ENCODE measurements around the gene LGMN. TPM values are rescaled to one million over a fixed set of nuclear protein-coding genes. Genes with fewer than 3 reads are reported as not detected.

LGMN gene
- total and polyA plus RNA-seq, 2 of the 8 experiments (the other 6 are each of a cell fraction or from before 2014, with no cell fraction given): 57.4 to 83.4 TPM

- FAIRE-seq: no peak
- TF ChIP-seq TCF12 (IDR thresholded peaks at IDR 0.05; ENCODE audit: low read depth, low read length) (no peak), CBX5 (IDR thresholded peaks at IDR 0.05; ENCODE audit: low read depth, low read length) (no peak), SP4 (IDR thresholded peaks at IDR 0.05; ENCODE audit: low read length) (no peak), POLR2AphosphoS5 (IDR thresholded peaks at IDR 0.05; ENCODE audit: low read depth, low read length) (no peak), SIN3A (conservative IDR thresholded peaks at IDR 0.05 in 1 of 2, IDR thresholded peaks at IDR 0.05 in 1 of 2; ENCODE audit: low read depth in 1 of 2, low read length in 2 of 2) (no peak), ATF3 (IDR thresholded peaks at IDR 0.05; ENCODE audit: insufficient read depth, low read depth, low read length) (no peak)
These were observed 87.9 kb downstream of the LGMN start for GRCh38 chr14:92660571-92660970.

More at GRCh38 chr14:92660571-92660970, 87.9 kb downstream of the LGMN start:
- Histone ChIP-seq H3K4me2 (ENCODE audit: insufficient read depth in 1 of 2, low read depth in 2 of 2, low read length in 2 of 2) (no peak overlapping the region), H3K18ac (ENCODE audit: extremely low read depth, low read length) (no peak overlapping the region), H3K27me3 (replicated peaks in 1 of 4; ENCODE audit: control insufficient read depth in 3 of 4, extremely low read depth in 1 of 4, insufficient read depth in 3 of 4, low read length in 3 of 4) (no peaks in the 10 kb centered on the region), H3K27ac (ENCODE audit: low read depth, low read length) (no peak overlapping the region), H2AFZ (ENCODE audit: low read length) (no peak overlapping the region), H3K79me1 (ENCODE audit: low read depth, low read length) (no peaks in the 10 kb centered on the region), H3K9me3 (ENCODE audit: insufficient read depth in 2 of 2, low read depth in 1 of 2, low read length in 1 of 2) (no peaks in the 10 kb centered on the region), H3K79me2 (ENCODE audit: control insufficient read depth in 1 of 2, insufficient read depth in 2 of 2, low read length in 2 of 2) (no peaks in the 10 kb centered on the region), H3K56ac (replicated peaks; ENCODE audit: insufficient read length, low read depth, low read length) (no peak overlapping the region), H3K9ac (replicated peaks in 1 of 4; ENCODE audit: extremely low read depth in 1 of 4, low read depth in 3 of 4, low read length in 3 of 4) (no peak overlapping the region), H3K36me3 (ENCODE audit: control insufficient read depth in 2 of 4, insufficient read depth in 4 of 4, low read length in 3 of 4) (no peaks in the 10 kb centered on the region), H3K4ac (replicated peaks; ENCODE audit: insufficient read length, low read depth, low read length) (no peak overlapping the region), H3K23ac (ENCODE audit: insufficient read length) (no peak overlapping the region), H2BK120ac (replicated peaks; ENCODE audit: low read depth, low read length) (no peak overlapping the region), H4K91ac (replicated peaks; ENCODE audit: insufficient read length, low read length) (no peak overlapping the region), H2BK20ac (ENCODE audit: low read length) (no peak overlapping the region), H4K8ac (ENCODE audit: extremely low read depth, insufficient read depth, low read length) (no peak overlapping the region), H2AK5ac (ENCODE audit: low read depth, low read length) (no peak overlapping the region), H2BK12ac (ENCODE audit: low read depth, low read length) (no peak overlapping the region), H3K23me2 (ENCODE audit: low read depth, low read length) (no peaks in the 10 kb centered on the region), H3K4me3 (ENCODE audit: extremely low read depth in 1 of 4, insufficient read depth in 2 of 4, low read depth in 3 of 4, low read length in 4 of 4) (no peak overlapping the region), H2BK5ac (ENCODE audit: low read depth, low read length) (no peak overlapping the region), H2BK15ac (ENCODE audit: low read length) (no peak overlapping the region), H4K5ac (ENCODE audit: insufficient read length, low read depth, low read length) (no peak overlapping the region), H3K14ac (ENCODE audit: insufficient read length) (no peak overlapping the region), H3K4me1 (replicated peaks in 1 of 4; ENCODE audit: control insufficient read depth in 3 of 4, insufficient read depth in 4 of 4, low read length in 3 of 4) (peaks cover 0 to 5% (median 2%) of the 10 kb centered on the region in 4 experiments; a peak in 2 of 7 replicates), H4K20me1 (replicated peaks in 1 of 2; ENCODE audit: control insufficient read depth in 1 of 2, insufficient read depth in 2 of 2, low read length in 2 of 2) (no peaks in the 10 kb centered on the region)
- ChIA-PET CTCF (ENCODE audit: partially characterized antibody) (no interaction called here), POLR2A (ENCODE audit: partially characterized antibody) (no interaction called here)
- 90% methylated on average over 3 of the region's 3 CpGs; no CpG with 5 or more reads in 1 of the 2 experiments for WGBS, 2 experiments (ENCODE audit: extremely low coverage in 1 of 2, insufficient coverage in 1 of 2, insufficient read length in 1 of 2, insufficient replicate concordance in 2 of 2, low coverage in 1 of 2, low lambda C conversion rate in 2 of 2, missing lambda C conversion rate in 1 of 2)
- DNase-seq (ENCODE audit: low read depth in 1 of 2, low spot score in 2 of 2): no peak

Data from H1 (cell line).